Measurements from ENCODE around the gene HELT.
"Not testable (repeated sequence)": the region's sequence is repeated elsewhere in the genome, so short reads cannot be mapped to it uniquely, and the experiment has no call there.

DNA sequence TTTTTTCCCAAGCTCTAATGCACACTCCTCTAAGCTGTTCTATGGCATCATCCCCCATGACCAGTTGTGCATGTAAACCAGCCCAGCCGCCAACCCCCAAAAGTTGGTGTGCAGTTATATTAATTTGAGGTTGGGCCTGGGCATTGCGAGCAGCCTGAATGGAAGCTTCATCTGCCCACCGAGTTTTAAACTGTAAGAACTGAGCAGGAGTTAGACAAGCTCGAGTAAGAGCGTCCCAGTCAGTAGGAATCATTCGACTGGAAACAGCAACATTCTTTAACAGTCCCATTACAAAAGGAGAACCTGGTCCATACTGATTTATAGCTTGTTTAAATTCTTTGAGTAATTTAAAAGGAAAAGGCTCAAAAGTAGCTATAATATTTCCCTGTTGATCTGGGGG is 32.0 kb downstream of the HELT start:
- TF ChIP-seq EZH2 (IDR thresholded peaks at IDR 0.05); POLR2AphosphoS5 (IDR thresholded peaks at IDR 0.05; ENCODE audit: borderline replicate concordance, low read depth, low read length); FOXP2 (optimal IDR thresholded peaks at IDR 0.05; ENCODE audit: control extremely low read depth, extremely low read length, insufficient read depth): not testable (repeated sequence)
